Stimulated activated CD4-positive, alpha-beta T cell treated with anti-CD3 and anti-CD28 coated beads, Interleukin-15, amount 100 ng/mL, for 24 hours (primary cell): Measurements from ENCODE around the gene NFIA.

Experiments used
- DNase-seq: peaks from one replicate; pipeline ENCODE4 v3.0.0-alpha.2; 2020

NFIA gene

GRCh38 chr1:61226791-61227567 lies 144.6 kb downstream of the NFIA start:
- DNase-seq = no peak

DNA sequence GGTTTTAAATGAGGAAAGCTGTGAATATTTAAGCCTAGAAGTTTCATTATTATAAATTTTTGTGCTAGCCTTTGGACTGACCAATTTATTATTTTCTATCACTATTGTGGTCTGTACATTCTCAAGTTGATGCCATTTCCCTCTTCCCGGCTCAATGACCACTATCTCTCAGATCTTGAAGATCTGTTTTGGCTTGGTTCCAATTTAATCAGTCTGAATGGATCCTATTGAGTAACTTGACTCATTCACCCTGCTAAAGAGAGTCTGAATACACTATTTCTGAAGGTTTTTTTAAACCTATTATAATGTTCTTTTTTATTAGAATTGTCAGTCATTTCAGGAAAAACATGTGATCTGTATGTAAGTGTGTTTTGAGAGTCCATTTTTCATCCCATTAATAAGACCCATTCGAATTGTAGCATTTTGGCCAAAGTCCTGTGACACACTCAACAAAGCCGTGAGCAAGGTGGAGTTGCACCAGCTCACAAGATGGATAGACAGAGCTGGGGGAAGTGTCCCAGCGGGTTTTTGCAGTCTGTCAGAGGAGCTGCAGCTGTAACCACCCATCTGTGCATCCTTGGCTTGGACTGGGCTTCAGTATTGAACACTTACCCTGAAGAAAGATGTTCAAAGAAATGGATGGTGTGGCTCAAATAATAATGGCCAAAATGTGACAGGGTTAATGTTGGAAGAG lies 145.6 kb downstream of the NFIA start:
- no peak for DNase-seq

GRCh38 chr1:61230523-61230922 lies 148.2 kb downstream of the NFIA start:
- DNase-seq = no peak

DNA sequence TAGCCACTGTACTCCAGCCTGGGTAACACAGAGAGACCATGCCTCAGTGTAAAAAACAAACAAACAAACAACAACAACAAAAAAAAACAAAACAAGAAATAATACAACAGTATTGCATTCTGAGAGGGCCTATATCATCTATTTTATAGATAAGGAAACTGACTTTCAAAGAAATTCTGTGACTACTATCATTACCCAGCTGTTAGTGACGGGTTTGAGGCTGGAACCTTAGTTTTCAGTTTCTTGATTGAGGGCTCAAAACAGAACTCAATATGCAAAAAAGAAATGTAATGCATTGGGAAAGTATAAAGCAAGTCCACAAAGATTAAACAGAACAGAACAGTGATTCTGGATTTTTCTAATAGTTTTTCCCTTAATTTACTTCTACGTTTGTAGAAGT lies 149.4 kb downstream of the NFIA start:
- no peak for DNase-seq

DNA sequence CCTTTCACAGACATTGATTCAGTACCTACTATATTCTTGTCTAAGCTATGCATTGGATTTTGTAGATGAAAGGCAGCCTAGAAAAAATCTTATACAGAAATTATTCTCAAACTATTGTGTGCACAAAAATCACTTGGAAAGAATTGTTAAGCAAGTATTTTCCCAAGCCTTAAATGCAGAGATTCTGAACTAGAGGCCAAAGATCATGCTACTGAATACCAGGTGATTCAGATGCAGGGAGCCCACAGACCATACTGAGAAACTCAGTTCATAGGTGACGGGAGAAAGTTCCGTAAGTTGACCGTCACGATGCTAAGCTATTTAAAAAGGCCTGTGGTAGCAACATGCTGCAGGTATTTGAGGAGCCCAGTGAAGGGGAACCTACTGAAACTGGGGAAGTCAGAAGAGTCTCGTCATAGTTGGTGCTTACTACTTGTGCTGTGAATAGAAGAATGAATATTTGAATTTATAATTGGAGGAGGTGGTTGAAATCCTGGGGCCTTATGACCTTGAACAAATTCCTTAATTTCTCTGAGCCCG lies 150.8 kb downstream of the NFIA start:
- no peak for DNase-seq

GRCh38 chr1:61234587-61234919 lies 152.2 kb downstream of the NFIA start:
- DNase-seq = no peak

DNA sequence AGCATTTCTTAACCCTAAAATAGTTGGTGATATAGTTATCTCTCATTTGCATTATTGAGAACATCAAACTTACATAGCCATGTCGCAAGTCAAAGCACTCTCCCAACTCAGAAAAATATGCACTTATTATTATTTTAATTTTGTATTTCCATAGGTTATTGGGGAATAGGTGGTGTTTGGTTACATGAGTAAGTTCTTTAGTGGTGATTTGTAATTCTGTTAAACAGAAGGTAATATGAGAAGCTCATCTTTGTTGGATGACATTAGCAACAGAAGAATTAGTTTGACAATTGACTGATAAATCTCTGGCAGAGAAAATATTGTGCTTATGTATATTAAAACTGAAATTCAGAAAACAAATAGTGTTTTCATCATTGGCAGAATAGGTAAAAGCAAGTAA lies 154.8 kb downstream of the NFIA start:
- no peak for DNase-seq

DNA sequence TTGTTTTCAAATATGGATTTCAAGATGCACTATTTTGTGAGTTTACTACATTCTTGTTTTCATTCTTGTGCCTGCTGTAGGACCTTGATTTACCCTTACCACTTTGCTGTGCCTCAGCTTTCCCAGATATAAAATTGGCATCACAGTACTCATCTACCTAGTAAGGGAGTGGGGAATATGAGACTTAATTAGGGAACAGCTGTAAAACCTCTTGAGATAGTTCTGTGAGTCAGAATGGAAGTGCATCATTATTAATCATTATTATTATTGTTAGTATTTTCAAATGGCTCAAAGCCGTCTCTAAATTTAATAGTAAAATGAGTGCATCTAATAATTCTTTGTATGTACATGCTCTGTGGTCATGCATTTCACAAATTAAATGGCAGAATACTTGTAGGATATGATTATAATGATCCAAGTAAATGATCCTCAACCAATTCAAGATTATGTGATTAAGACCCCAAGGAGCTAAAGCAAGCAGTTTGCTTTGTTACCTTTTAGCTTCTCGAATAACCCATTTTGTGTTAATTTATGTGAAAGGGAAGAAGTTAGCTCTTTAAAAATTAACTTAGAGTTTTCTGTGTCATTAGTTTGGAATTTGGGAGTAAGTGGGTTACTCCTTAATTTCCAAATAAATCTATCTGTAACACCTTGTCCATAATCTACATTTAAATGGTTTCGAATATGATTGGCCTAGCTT lies 155.4 kb downstream of the NFIA start:
- no peak for DNase-seq

GRCh38 chr1:61238359-61238665 lies 156.0 kb downstream of the NFIA start:
- no peak for DNase-seq

GRCh38 chr1:61240878-61241277 lies 158.5 kb downstream of the NFIA start:
- DNase-seq = no peak

DNA sequence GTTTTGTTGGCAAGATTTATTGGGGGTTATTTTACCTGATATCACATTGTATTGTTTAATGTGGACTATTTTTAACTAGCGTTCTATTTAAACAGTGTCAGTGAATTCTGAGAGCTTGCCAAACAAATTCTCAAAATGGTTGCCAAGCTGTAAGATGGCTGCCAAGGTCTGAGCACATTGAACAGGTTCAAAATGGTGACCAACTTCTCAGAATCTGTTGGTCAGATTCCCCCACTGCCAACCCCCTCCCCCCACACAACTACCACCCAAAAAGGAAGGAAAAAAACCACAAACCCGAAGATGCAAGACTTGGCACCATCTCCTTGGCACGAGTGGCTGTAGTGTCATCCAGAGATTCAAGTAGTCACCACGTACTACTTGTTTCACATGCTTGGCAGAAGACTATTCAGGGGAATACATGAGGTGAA lies 159.1 kb downstream of the NFIA start:
- DNase-seq = no peak

DNA sequence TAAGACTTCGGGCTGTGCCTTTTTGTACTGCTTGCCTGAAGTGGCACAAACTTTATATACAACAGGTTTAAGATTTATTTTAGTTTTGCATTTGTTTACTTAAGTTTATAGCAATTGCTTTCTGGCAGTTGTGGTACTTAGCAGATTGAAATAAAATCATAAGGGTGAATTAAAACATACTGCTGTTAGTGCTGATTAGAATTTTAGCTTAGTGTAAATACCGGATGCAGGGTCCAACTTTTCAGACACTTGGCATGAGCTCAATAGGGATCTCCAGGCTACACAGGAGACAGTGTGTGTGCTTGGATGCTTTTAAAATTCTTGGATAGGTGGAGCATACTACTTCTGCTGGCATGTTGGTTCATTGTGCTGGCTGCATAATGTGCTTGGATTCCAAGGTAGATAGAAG lies 159.6 kb downstream of the NFIA start:
- no peak for DNase-seq

DNA sequence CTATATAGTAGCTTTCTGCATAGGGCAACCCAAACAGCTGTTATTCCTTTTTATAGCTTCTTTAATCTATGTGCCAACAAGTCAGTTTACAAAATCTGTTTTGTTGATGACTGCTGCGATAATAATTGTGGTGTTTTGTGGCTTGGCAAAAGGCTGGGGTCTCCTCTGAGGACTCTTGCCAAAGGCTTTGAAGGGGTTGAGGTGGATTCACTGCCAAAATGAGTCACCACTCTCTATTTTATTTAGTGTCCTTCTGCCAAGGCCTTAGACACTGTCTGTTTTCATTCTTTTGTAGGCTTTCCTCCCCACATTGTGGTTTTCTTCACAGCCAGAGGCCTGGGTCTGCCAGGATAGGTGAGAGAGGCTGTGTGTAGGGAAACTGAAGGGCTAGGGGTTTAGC lies 161.8 kb downstream of the NFIA start:
- DNase-seq = no peak

- no peak for DNase-seq
Measured at GRCh38 chr1:61245696-61246400, 163.5 kb downstream of the NFIA start.

- no peak for DNase-seq
Measured at GRCh38 chr1:61247051-61247825, 164.9 kb downstream of the NFIA start.

- no peak for DNase-seq
Measured at GRCh38 chr1:61247881-61248752, 165.8 kb downstream of the NFIA start.

DNA sequence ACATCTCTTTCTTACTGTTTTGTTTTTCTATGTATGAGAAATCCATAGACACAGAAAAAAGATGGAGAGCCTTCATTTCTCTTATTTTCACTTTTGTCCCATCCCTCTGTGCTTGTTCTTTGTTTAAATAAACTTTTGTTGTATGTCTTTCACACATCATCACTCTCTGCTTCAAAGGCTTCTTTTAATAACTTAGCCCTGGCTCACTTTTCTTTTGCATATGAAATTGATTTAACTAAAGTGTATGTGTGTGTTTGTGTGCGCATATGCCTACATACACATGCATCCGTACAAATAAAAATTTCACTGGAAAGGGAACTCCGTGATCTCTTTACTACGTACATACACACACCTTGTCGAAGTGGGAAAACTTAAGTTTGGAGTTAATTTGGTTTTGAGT lies 168.6 kb downstream of the NFIA start:
- DNase-seq = no peak

GRCh38 chr1:61253059-61253735 lies 170.8 kb downstream of the NFIA start:
- DNase-seq = no peak

- no peak for DNase-seq
Measured at GRCh38 chr1:61253912-61254633, 171.7 kb downstream of the NFIA start.
